IMR-90 (cell line): ENCODE measurements around the gene ALOX12.

Experiments used
- BHLHE40 ChIP-seq: fragments of 150-350 bp; IDR thresholded peaks from 2 replicates; pipeline ENCODE4 v1.6.1; 2016; ENCODE audit warnings: mild to moderate bottlenecking, low read depth, low read length
- ELK1 ChIP-seq: fragments of 150-350 bp; IDR thresholded peaks from 2 replicates; pipeline ENCODE4 v1.6.1; 2016; ENCODE audit warnings: low read depth, mild to moderate bottlenecking, low read length, moderate library complexity, borderline replicate concordance
- FOS ChIP-seq: fragments of 150-350 bp; IDR thresholded peaks from 2 replicates; pipeline ENCODE4 v1.6.1; 2016; ENCODE audit warnings: low read depth, low read length
- MXI1 ChIP-seq: IDR thresholded peaks from 2 replicates; pipeline ENCODE4 v1.6.1; 2012; ENCODE audit warnings: low read depth, mild to moderate bottlenecking, low read length, moderate library complexity, borderline replicate concordance
- NFE2L2 ChIP-seq: fragments of 150-350 bp; IDR thresholded peaks from 2 replicates; pipeline ENCODE4 v1.6.1; 2016; ENCODE audit warnings: low read depth, mild to moderate bottlenecking, low read length
- RAD21 ChIP-seq: IDR thresholded peaks from 2 replicates; pipeline ENCODE4 v1.6.1; 2012; ENCODE audit warnings: low read length, improper control_type of control experiment
- RCOR1 ChIP-seq: IDR thresholded peaks from 2 replicates; pipeline ENCODE4 v1.6.1; 2012; ENCODE audit warnings: mild to moderate bottlenecking, low read length, improper control_type of control experiment; ENCODE audit not compliant: insufficient replicate concordance
- TF ChIP-seq, protein P1 (sequence below): conservative IDR thresholded peaks from 2 replicates; pipeline ENCODE4 v1.5.1; 2012; ENCODE audit warnings: mild to moderate bottlenecking, low read depth, low read length, improper control_type of control experiment
- TF ChIP-seq, protein P2 (sequence below): fragments of 150-350 bp; IDR thresholded peaks from 2 replicates; pipeline ENCODE4 v1.6.1; 2017; ENCODE audit warnings: mild to moderate bottlenecking, antibody characterized with exemption, low read length, low read depth

DNA sequence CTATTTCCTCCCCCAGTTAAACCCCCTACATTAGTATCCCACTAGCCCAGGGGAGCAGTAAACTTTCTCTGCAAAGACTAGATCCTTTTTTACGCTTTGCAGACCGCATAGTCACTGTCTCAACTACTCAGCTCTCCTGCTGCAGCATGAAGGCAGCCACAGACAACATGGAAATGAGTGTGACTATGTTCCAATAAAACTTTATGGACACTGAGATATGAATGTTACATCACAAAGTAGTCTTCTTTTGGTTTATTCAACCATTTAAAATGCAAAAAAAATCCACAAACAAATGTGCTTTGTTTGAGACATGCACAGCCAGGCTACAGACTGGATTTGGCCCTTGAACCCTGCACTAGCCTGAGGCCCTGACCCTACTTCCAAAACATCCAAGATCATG lies 14.7 kb downstream of the ALOX12 start:
- TF ChIP-seq, protein P1, sequence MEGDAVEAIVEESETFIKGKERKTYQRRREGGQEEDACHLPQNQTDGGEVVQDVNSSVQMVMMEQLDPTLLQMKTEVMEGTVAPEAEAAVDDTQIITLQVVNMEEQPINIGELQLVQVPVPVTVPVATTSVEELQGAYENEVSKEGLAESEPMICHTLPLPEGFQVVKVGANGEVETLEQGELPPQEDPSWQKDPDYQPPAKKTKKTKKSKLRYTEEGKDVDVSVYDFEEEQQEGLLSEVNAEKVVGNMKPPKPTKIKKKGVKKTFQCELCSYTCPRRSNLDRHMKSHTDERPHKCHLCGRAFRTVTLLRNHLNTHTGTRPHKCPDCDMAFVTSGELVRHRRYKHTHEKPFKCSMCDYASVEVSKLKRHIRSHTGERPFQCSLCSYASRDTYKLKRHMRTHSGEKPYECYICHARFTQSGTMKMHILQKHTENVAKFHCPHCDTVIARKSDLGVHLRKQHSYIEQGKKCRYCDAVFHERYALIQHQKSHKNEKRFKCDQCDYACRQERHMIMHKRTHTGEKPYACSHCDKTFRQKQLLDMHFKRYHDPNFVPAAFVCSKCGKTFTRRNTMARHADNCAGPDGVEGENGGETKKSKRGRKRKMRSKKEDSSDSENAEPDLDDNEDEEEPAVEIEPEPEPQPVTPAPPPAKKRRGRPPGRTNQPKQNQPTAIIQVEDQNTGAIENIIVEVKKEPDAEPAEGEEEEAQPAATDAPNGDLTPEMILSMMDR = no peak
- TF ChIP-seq ELK1 (no peak), NFE2L2 (no peak), FOS (no peak), RCOR1 (no peak), RAD21 (no peak), MXI1 (no peak), BHLHE40 (no peak)
- TF ChIP-seq, protein P2, sequence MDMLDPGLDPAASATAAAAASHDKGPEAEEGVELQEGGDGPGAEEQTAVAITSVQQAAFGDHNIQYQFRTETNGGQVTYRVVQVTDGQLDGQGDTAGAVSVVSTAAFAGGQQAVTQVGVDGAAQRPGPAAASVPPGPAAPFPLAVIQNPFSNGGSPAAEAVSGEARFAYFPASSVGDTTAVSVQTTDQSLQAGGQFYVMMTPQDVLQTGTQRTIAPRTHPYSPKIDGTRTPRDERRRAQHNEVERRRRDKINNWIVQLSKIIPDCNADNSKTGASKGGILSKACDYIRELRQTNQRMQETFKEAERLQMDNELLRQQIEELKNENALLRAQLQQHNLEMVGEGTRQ = no peak
